Parathyroid adenoma (tissue), 2 donors: ENCODE data around the gene MAPK6.

Experiments used
- H2AFZ ChIP-seq: fragments of 300-600 bp; sonication (generic); one replicate; pipeline ENCODE4 v1.7.0; 2017; ENCODE audit warnings: antibody characterized with exemption, mild to moderate bottlenecking
- H3K27ac ChIP-seq: fragments of 300-600 bp; sonication (generic); one replicate; pipeline ENCODE4 v1.7.0; 2017
- H3K27me3 ChIP-seq: fragments of 300-600 bp; sonication (generic); one replicate; pipeline ENCODE4 v1.7.0; 2017; ENCODE audit warnings: low read length; ENCODE audit not compliant: control insufficient read depth, insufficient read depth
- H3K36me3 ChIP-seq: fragments of 300-600 bp; sonication (generic); one replicate; pipeline ENCODE4 v1.7.0; 2017; ENCODE audit warnings: low read length; ENCODE audit not compliant: control insufficient read depth, insufficient read depth
- H3K4me1 ChIP-seq: fragments of 300-600 bp; sonication (generic); one replicate; pipeline ENCODE4 v1.7.0; 2017; ENCODE audit warnings: control low read depth
- H3K4me2 ChIP-seq: fragments of 300-600 bp; sonication (generic); one replicate; pipeline ENCODE4 v1.7.0; 2017; ENCODE audit warnings: low read length
- H3K4me3 ChIP-seq: fragments of 300-600 bp; sonication (generic); one replicate; pipeline ENCODE4 v1.7.0; 2017; ENCODE audit warnings: low read depth, low read length
- H3K79me2 ChIP-seq: fragments of 300-600 bp; sonication (generic); one replicate; pipeline ENCODE4 v1.7.0; 2017; ENCODE audit warnings: control low read depth
- H3K9ac ChIP-seq: fragments of 300-600 bp; sonication (generic); one replicate; pipeline ENCODE4 v1.7.0; 2017; ENCODE audit warnings: mild to moderate bottlenecking
- H3K9me3 ChIP-seq: fragments of 300-600 bp; sonication (generic); one replicate; pipeline ENCODE4 v1.7.0; 2017; ENCODE audit warnings: low read length; ENCODE audit not compliant: control insufficient read depth
- CTCF ChIP-seq: fragments of 300-600 bp; sonication (generic); IDR thresholded peaks from one replicate; pipeline ENCODE4 v1.7.0; 2017; ENCODE audit warnings: antibody characterized with exemption, mild to moderate bottlenecking
- donor health status: primary hyperparathyroidism.

The MAPK6 gene

GRCh38 chr15:52023169-52023922, 4.3 kb downstream of the MAPK6 start:
- Histone ChIP-seq H3K4me2 (no peak overlapping the region), H3K9ac (no peak overlapping the region), H3K79me2 (peaks cover 11% of the 10 kb centered on the region), H3K9me3 (no peaks in the 10 kb centered on the region), H3K27ac (no peak overlapping the region), H2AFZ (no peak overlapping the region), H3K27me3 (no peaks in the 10 kb centered on the region), H3K36me3 (no peaks in the 10 kb centered on the region), H3K4me1 (peaks cover 7% of the 10 kb centered on the region), H3K4me3 (no peak overlapping the region)
- TF ChIP-seq CTCF = no peak

GRCh38 chr15:52028431-52029093, 9.5 kb downstream of the MAPK6 start:
- Histone ChIP-seq H3K4me2 (no peak overlapping the region), H3K79me2 (peaks cover 18% of the 10 kb centered on the region), H3K4me1 (no peaks in the 10 kb centered on the region), H3K9me3 (no peaks in the 10 kb centered on the region), H2AFZ (no peak overlapping the region), H3K4me3 (no peak overlapping the region), H3K27me3 (no peaks in the 10 kb centered on the region), H3K27ac (no peak overlapping the region), H3K36me3 (no peaks in the 10 kb centered on the region), H3K9ac (no peak overlapping the region)
- TF ChIP-seq CTCF = no peak

GRCh38 chr15:52030010-52030409, 11.0 kb downstream of the MAPK6 start:
- H3K79me2 ChIP-seq = peaks cover 24% of the 10 kb centered on the region
- no peak overlapping the region for H2AFZ ChIP-seq
- no peaks in the 10 kb centered on the region for H3K27me3 ChIP-seq
- H3K4me1 ChIP-seq = no peaks in the 10 kb centered on the region
- H3K4me3 ChIP-seq = no peak overlapping the region
- no peaks in the 10 kb centered on the region for H3K36me3 ChIP-seq
- H3K4me2 ChIP-seq = no peak overlapping the region
- H3K9me3 ChIP-seq = no peaks in the 10 kb centered on the region
- TF ChIP-seq CTCF = no peak
- no peak overlapping the region for H3K27ac ChIP-seq
- H3K9ac ChIP-seq = no peak overlapping the region

- Histone ChIP-seq H2AFZ (no peak overlapping the region), H3K4me3 (no peak overlapping the region), H3K9me3 (no peaks in the 10 kb centered on the region), H3K36me3 (no peaks in the 10 kb centered on the region), H3K27ac (no peak overlapping the region), H3K4me1 (no peaks in the 10 kb centered on the region), H3K9ac (no peak overlapping the region), H3K27me3 (no peaks in the 10 kb centered on the region), H3K4me2 (no peak overlapping the region), H3K79me2 (peaks cover 34% of the 10 kb centered on the region)
- TF ChIP-seq CTCF = no peak
Measured at GRCh38 chr15:52031556-52031955, 12.5 kb downstream of the MAPK6 start.
